NCI-H345 treated with DMSO at 0.1 percent for 48 hours (cell line): ENCODE measurements around the gene PACRG.

Experiments used
- DNase-seq: peaks from one replicate; lab custom pipeline; 2025; ENCODE audit not compliant: unreplicated experiment; lab: John Stamatoyannopoulos, UW

Gene PACRG

DNA sequence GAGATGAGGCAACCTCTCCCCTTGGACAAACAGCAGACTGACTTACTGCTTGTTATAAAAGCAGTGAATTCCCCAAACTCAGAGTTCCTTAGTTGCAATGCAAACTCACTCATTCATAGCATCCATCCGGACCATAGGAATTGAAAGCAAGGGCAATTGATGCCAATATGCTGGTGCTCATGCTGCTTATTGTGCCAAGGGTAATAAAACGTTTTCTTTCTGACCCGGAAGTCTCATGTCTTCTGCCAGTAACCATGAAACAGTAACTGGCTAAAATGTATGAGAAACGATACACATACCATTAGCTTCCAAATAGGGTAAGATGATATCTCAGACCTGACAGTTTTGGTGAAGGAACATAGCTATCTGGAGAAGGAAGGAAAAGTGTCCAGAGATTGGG is 18.3 kb upstream of the PACRG start:
- DNase-seq = no peak

DNA sequence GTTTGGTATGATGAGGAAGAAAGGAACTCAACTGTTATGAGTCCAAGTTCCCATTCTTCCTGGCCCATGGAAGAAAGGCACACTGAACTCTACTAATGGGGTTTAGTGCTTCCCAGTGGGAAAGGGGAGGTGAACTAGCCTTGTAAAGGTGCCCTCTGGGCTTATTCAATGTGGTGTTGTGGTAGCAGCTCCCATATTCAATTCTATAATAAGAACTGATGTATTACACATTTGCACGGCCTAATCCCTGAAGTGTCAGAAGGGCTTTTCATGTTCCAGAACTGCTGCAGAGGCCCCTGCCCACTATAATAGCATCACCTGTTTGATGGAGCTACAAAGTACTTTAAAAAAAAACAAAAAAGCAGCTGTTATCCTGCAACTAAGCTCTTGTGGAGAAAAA is 17.4 kb upstream of the PACRG start:
- no peak for DNase-seq

DNA sequence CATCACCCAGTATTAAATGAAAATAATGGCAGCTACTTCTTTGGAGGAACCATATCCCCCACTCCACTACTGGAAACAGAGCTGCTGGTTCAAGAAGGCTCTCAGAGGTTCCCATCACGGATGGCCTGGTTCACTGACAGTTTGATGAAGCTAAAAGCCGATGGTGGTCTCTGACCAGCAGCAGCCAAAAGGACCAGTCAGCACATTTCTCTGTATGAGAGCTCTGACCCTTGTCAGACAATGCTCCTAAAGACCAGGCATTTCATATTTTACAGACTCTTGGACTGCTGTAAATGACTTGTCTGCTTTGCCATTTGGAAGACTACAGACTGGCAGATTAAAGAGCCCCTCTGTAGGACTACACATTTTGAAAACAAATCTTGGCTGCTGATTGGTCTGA is 16.8 kb upstream of the PACRG start:
- no peak for DNase-seq

DNA sequence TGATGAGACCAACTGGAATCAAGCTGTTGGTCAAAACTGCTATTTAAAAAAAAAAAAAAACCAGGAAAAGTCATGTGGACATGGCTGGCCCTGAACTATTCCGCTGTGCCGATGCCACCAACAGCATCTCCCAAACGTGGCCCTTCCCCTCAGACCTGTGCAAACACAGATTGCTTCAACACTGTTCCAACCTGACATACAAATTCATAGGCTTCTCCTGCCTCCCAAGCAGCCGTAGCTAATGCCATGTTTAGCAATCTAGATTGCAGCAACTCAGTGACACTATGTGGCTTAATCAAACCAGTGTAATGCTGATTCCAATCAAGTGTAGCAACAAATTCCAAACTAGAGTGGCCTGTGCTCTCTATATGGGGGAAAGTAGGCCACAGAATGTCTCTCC is 16.4 kb upstream of the PACRG start:
- DNase-seq = no peak

DNA sequence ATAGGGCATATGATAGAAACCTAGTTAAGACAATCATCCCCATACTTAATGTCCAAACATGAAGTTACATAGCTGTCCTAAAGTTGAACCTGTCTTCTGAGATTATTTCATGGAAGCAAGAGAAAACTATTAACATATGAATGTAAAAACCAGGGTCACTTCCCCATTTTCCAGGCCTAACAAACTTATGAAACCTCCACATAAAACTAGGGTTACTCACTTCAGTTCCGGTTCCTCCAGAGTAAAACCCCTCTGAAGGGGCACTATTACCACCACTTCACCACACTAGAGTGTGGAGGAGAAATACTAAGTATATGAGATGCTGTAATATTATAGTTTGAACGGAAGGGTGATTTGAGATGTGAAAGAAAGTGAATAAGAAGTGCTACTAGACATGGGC is 15.1 kb upstream of the PACRG start:
- DNase-seq = no peak

DNA sequence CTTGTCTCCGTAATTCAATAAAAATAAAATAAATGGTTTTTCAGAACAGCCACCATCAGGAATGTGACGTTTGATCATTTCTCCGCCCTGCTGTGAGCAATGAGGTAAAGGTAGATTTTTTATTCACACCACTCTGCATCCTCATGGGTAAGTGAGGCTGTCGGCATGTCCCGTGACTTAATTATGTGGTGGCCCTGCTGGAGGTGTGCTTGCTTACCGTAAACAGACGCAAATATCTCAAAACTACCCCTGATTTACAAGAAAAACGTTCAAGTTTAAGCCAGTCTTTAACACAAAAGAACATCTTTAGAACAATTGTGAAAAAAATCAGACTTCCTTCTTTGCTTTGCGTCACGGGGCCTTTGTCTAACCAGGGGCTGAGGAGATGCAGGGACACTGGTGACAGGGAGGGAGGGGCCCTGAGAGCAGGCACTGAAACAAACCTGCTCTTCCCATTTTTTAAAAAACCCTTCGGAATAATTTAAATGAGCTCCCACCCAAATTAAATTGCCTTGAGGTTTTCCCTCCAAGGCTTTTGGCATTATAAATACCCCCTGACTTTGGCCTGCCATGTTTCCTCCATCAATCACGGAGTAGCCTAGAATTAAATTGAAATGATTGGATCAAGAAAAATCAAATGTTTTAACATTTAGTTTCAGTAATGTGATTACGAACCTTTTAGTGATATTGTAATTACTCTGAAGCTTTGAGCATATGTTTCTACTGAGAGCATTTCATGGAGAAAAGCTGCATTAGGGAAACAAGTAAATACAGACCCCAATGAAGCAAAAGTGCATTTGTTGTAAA is 13.6 kb upstream of the PACRG start:
- no peak for DNase-seq

DNA sequence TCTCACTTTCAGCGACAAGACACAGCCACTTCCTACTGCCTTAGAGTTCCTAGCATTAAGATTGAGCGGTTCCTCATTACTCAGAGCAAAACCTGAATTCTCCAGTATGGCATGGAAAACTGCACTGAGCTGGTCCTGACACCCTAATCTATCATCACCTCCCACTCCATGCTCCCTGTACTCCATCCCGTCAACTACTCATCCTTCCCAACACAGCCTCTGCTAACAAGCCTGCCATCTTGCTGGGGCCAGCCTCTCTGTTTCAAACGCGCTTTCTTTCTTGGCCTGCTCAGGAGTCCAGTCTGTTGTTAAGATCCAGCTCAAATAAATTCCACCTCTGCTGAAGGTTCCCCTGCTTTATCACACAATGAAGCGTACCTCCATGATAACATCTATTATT is 12.2 kb upstream of the PACRG start:
- DNase-seq = no peak

DNA sequence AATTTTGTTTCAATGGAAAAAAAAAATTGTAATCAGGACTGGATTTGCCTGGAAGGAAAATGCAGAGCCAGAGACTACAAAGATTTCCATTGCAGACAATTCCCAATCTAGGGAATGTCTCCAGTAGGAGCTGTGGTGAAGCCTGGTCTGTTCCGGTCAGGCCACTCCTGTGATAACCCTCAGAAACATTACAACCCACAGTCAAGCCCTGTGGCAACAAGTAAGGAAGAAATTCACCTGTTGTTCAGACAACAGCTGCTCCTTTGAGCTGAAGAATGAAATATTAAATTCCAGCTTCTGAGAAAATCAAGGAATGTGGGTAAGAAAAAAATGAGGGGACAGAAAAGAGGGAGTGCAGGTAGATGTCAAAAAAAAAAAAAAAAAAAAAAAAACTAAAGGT is 8.2 kb upstream of the PACRG start:
- no peak for DNase-seq

DNA sequence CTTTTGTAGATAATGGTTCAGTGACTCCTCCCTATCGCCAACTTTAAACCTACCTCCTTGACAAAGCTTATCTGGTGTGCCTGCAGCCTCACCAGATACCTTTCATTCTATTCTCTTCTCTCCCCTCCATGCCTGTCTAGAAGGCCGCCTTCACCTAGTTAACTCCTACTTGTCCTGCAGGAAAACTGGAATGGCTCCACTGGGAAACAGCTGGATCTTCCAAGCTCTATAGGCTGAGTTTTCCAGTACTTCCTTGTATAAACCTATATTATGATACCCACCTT is 6.4 kb upstream of the PACRG start:
- DNase-seq = no peak

DNA sequence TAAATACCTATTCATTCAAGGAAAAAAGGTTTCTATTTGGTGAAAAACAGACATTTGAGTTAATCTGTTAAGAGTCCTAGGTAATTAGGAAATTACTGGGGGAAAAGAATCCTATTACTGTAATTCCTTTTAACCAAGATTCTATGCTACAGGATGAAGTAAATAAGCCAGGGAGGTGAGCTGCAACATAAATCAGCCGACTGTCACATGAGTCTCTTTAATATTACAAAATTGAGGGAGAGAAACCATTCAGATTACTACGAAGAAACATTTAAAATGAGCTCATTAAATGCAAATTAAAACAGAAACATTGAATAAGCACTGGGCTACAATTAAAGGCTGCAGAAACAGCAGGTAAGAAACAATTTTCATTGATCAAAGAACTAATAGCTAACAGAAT is 5.5 kb upstream of the PACRG start:
- no peak for DNase-seq

DNA sequence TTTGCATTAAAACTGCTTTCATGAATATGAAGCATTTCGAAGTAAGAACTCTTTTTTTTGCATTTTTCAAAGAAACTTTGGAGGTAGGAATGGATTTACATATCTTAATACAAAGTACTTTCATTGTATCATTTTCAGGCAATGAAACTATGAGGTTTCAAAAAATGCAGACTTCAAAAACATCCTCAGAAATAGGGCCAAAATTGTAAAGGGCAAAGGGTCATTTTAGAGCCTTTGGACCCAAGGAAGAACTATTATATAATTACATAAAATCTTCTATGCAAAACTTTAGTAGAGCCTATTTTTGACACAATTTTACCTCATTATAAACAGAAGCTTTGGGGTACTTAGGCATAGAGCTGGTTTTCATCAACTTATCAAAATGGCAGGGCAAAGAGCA is 5.1 kb upstream of the PACRG start:
- DNase-seq = no peak

DNA sequence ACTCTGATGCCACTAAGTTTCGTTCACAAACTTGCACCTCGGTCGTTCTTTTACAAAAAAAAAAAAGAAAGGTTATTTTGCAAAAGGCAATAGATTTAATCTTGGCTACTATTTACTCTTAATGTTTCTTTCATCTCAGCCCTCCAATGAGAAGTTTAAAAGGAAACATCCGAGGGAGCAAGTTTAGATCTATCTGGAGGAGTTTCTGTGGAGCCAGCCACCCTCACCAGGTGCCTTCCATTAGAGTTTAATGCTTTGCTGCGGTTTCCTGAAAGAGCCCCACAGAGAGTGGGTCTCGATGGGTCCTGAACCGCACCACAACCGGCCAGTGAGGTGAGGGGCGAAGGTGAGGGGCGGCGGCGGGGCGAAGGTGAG is 840 bp upstream of the PACRG start:
- DNase-seq = no peak

DNA sequence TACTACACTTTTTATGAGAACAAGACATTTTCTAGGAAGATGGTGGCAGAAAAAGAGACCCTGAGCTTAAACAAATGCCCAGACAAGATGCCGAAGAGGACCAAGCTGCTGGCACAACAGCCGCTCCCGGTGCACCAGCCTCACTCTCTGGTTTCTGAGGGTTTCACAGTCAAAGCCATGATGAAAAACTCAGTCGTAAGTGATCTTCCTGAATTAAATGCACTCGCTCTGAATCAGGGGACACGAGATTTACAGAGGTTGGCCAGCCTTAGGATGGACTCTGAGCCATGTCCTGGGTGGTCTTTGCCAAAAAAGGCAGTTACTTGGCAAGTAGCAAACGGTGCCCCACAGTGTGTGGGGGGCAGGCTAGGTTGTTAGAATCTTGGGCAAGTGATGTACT is 423 bp downstream of the PACRG start:
- DNase-seq = no peak

DNA sequence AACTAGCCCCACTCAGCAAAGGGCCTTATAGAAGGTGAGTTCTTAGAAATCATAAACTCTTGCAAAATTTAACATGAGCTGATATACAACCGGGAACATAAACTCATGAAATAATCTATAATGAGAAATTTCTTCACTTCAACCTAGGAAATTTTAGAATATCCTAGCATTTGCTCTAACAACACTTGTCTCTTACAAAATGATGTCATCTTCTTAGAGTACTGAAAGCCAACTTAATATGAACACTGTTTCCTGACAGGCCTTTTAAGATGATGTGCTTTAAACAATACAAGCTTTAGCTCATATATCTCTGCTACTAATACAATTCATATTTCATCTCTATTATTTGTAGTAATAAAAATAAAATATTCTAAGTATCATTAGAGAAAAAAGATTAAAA is 932 bp downstream of the PACRG start:
- no peak for DNase-seq

DNA sequence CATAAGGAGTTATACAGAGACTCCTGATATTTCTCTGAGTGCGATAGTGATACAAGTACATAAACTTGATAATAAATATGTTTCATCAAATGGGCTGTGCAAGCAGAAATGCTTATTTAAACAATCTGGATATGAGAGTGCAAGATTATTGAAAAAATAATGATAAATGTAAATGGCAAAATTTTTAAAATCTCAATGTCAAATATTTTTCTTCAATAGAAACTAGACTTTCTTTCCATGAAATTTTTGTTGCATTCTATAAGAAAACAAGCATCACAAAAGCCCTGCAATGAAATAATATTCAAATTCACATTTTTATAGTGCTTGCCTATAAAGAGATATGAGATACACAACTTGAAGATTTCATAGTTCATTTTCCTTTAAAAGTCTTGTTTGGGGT is 2.7 kb downstream of the PACRG start:
- DNase-seq = no peak

DNA sequence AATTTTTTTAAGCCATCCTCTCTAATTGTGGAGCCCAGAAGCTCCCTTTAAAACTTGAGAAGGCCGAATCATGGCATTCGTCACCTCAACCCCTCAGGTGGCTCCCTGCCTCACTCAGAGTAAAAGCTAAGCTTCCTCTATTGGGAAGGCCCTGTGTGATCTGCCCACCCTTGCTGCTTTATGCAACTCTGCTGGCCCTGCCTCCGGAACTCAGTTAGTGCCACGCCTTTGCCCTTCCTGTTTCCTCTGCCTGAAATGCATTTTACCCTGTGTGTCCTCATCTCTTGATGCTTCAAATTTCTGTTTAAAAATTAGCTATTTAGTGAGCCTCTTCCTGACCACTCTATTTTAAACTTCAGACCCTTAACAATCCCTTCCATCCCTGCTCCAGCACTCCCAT is 5.7 kb downstream of the PACRG start:
- DNase-seq = no peak

DNA sequence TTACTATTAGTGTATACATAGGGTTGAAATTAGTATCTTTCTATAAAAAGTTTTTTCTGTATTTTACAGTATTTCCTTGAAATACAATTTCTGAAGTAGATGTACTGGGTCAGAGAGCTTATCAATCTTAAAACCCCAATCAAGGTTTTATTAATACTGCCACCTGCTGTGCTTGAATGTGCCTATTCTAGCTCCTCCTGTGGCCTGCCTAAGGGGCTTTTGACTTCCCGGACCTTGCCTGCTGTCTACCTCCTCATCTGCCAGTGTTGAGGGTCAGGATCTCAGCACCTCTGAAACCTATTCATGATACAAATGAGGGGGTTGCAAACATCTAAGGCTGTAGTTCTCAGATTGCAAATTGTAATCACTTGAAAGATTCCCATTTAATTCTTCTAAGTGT is 9.2 kb downstream of the PACRG start:
- no peak for DNase-seq

DNA sequence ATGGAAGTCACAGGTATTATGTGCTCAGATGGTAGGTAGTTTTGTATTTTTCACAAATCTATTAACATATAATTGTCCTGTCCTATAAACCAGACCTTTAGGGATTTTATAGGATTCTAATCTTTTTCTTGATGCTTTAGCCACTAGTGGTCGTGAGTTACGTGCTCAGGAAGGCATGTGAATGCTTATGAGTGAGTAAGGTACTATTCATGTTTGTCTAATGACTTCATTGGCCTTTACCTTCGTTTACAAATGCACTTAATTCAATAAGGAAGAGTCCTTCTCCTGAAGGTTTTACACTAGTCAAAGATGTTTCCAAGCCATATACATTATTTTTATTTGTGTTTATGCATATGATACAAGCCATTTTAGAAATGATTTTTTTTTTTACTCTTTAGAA is 23.0 kb downstream of the PACRG start:
- no peak for DNase-seq

DNA sequence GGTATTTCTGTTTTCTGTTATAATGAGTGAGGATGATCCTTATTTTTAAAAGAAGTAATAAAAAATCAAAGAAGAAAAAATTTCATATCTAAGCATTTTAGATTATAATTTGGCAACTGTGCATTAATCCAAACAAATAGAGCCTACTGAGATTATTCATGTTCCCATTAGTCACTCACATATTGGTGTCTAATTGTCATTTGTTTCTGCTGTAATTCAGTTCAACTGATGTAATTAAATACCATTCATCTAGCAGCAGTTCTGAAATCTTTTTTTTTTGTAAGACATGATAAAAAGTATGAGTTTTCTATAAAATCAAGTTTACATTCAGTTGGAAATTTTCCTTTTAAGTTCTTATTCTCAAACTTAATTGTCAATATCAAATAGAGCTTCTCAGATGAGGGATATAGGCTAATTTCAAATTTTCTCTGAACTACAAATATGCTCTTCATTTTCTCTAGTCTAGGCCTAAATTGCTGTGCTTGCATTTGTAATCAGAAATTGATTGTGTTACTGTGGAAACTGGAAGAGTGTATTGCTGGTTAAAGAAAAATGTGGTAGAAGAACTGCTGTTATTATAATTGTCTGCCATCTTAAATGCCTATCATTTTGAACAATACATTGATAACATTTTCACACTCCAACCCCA is 23.6 kb downstream of the PACRG start:
- DNase-seq = no peak

DNA sequence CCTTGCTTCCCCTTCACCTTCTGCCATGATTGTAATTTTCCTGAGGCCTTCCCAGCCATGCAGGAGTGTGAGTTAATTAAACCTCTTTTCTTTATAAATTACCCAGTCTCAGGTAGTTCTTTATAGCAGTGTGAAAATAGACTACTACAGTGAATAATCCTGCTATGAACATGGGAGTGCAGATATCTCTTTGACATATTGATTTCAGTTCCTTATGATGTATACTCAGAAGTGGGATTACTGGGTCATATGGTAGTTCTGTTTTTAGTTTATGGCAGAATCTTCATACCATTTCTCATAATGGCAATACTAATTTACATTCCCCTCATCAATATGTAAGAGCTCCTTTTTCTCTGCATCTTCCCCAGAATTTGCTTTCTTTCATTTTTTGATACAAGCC is 26.0 kb downstream of the PACRG start:
- no peak for DNase-seq

DNA sequence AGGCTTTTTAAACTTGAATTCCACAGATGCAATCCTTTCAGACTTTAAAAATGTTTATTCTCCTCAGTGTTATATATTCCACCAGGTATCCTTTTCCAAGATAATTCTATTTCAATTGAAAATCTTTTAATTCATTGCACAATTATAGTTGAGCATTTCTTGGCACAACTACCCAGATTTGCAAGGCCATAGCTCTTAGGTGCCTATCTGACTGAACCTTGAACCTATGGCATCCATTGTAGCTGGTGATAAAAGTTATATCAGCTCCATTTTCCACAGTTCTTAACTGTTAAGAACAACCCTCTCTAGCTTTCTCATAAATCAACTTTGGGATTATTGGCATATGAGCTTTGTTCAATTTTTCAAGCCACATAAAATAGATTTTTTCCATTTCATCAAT is 42.4 kb downstream of the PACRG start:
- no peak for DNase-seq

DNA sequence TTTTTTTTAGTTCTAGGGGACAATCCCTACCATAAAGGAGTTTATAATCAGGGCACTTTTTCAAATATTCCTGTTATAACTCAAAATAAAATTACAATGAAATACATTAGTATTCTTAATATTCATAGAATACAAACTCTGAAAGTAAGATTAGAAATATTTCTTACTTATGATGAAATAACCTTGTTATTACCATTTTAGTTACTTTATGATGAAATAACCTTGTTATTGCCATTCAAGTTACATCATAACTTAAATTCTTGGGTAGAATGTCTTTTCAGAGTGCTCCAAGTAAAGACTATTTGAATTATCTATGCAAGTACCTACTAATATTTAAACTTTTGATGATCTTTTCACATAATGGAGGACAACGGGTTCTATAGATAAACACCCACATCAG is 43.2 kb downstream of the PACRG start:
- DNase-seq = no peak

DNA sequence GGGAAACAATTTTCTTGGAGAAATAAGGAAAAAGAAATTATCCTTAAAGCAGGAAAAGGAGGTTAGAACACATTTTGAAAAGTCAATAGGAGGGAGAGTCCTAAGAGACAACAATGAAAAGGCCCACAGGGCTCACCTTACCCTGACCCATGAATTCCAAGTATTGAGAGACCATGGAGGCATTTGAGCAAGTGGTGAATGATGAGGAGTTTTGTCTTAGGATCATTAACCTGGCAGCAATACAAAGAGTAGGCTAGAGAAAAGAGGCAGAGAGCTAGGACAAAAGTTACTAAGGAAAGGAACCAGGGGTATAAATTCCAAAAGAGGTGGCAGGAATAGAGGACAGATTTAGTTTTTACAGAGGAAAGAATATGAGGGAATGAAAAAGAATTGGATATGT is 44.7 kb downstream of the PACRG start:
- no peak for DNase-seq
